Neuronal stem cell (in vitro differentiated cells): ENCODE measurements around the gene BRD1.

Experiments
- DNase-seq: peaks from one replicate; pipeline ENCODE4 v3.0.0-alpha.2; 2013; ENCODE audit warnings: low spot score
- H2AFZ ChIP-seq: one replicate; pipeline ENCODE4 v1.6.1; 2013; ENCODE audit warnings: mild to moderate bottlenecking, low read length, inconsistent platforms
- H2AK5ac ChIP-seq: 2 replicates; pipeline ENCODE4 v1.6.1; 2013; ENCODE audit warnings: low read depth, mild to moderate bottlenecking, inconsistent platforms, low read length, moderate library complexity, mixed read lengths
- H2BK120ac ChIP-seq: 2 replicates; pipeline ENCODE4 v1.6.1; 2013; ENCODE audit warnings: low read depth, mild to moderate bottlenecking, inconsistent platforms, low read length, moderate library complexity, mixed read lengths
- H2BK12ac ChIP-seq: one replicate; pipeline ENCODE4 v1.6.1; 2013; ENCODE audit warnings: low read length, inconsistent platforms
- H2BK15ac ChIP-seq: 2 replicates; pipeline ENCODE4 v1.6.1; 2013; ENCODE audit warnings: mild to moderate bottlenecking, low read length, inconsistent platforms, mixed read lengths
- H2BK5ac ChIP-seq: one replicate; pipeline ENCODE4 v1.6.1; 2013; ENCODE audit warnings: inconsistent platforms, mild to moderate bottlenecking, low read length, moderate library complexity
- H3K14ac ChIP-seq: one replicate; pipeline ENCODE4 v1.6.1; 2013; ENCODE audit warnings: low read length, inconsistent platforms
- H3K18ac ChIP-seq: 2 replicates; pipeline ENCODE4 v1.6.1; 2013; ENCODE audit warnings: low read length, inconsistent platforms
- H3K23ac ChIP-seq: 2 replicates; pipeline ENCODE4 v1.6.1; 2013; ENCODE audit warnings: low read depth, mild to moderate bottlenecking, mixed read lengths, low read length, inconsistent platforms; ENCODE audit not compliant: poor library complexity
- H3K27ac ChIP-seq: replicated peaks from 3 replicates; pipeline ENCODE4 v1.5.1; 2013; ENCODE audit warnings: low read length, inconsistent platforms
- H3K27me3 ChIP-seq, 3 experiments: 2 replicates each; pipeline ENCODE4 v1.6.1; 2013; ENCODE audit warnings: low read length in 3 of 3, mild to moderate bottlenecking in 2 of 3, inconsistent platforms in 1 of 3, low read depth in 1 of 3, mixed read lengths in 1 of 3, moderate library complexity in 1 of 3; ENCODE audit not compliant: control insufficient read depth in 3 of 3, insufficient read depth in 3 of 3
- H3K36me3 ChIP-seq, 2 donors: replicated peaks in 1 of 2; 2 replicates each; pipeline ENCODE4 v1.6.1; 2013; ENCODE audit warnings: low read length in 2 of 2; ENCODE audit not compliant: control insufficient read depth in 2 of 2, insufficient read depth in 2 of 2
- H3K4ac ChIP-seq: 2 replicates; pipeline ENCODE4 v1.6.1; 2013; ENCODE audit warnings: inconsistent platforms, mild to moderate bottlenecking, low read length, moderate library complexity
- H3K4me1 ChIP-seq, 2 donors: 1 replicate in 1 of 2; 2 replicates in 1 of 2; pipeline ENCODE4 v1.6.1; 2013; ENCODE audit warnings: low read length in 2 of 2, low read depth in 1 of 2; ENCODE audit not compliant: control insufficient read depth in 2 of 2, insufficient read depth in 1 of 2
- H3K4me2 ChIP-seq: one replicate; pipeline ENCODE4 v1.6.1; 2013; ENCODE audit warnings: mild to moderate bottlenecking, low read length, inconsistent platforms; ENCODE audit not compliant: insufficient read depth, poor library complexity, severe bottlenecking
- H3K4me3 ChIP-seq, 2 donors: 2 replicates each; pipeline ENCODE4 v1.5.1; 2013; ENCODE audit warnings: low read length in 2 of 2, mild to moderate bottlenecking in 2 of 2, inconsistent platforms in 1 of 2, moderate library complexity in 1 of 2
- H3K79me1 ChIP-seq: one replicate; pipeline ENCODE4 v1.6.1; 2013; ENCODE audit warnings: low read depth, mild to moderate bottlenecking, inconsistent platforms, low read length, moderate library complexity
- H3K9ac ChIP-seq: one replicate; pipeline ENCODE4 v1.6.1; 2013; ENCODE audit warnings: mild to moderate bottlenecking, low read depth, low read length, inconsistent platforms; ENCODE audit not compliant: poor library complexity
- H3K9me3 ChIP-seq, 2 donors: replicated peaks in 1 of 2; 2 replicates each; pipeline versions ENCODE3 to v1.6.1; 2013; ENCODE audit warnings: low read length in 2 of 2, mild to moderate bottlenecking in 2 of 2, inconsistent platforms in 1 of 2, low read depth in 1 of 2, mixed read lengths in 1 of 2, moderate library complexity in 1 of 2; ENCODE audit not compliant: control insufficient read depth in 2 of 2, insufficient read depth in 1 of 2
- H4K8ac ChIP-seq: one replicate; pipeline ENCODE4 v1.6.1; 2013; ENCODE audit warnings: low read depth, mild to moderate bottlenecking, inconsistent platforms, low read length, moderate library complexity
- H4K91ac ChIP-seq: one replicate; pipeline ENCODE4 v1.6.1; 2013; ENCODE audit warnings: low read length, low read depth, mild to moderate bottlenecking, inconsistent platforms; ENCODE audit not compliant: poor library complexity
- WGBS, 2 donors: extraction: QIAGEN DNeasy Blood & Tissue Kit; methylation state at CpG; one replicate each; pipeline ENCODE4 v1.1.7; 2013; ENCODE audit warnings: missing lambda C conversion rate in 2 of 2, mixed read lengths in 1 of 2; ENCODE audit not compliant: insufficient read length in 2 of 2, insufficient replicate concordance in 1 of 2; ENCODE audit errors: extremely low coverage in 2 of 2; 5-methylcytosine and 5-hydroxymethylcytosine counted together

The BRD1 gene

GRCh38 chr22:49725516-49725915 is 102.2 kb downstream of the BRD1 start:
- H2AK5ac ChIP-seq, result peak overlapping the region; percentile 8
- H3K4me2 ChIP-seq, result no peak overlapping the region
- WGBS, 2 donors, result no CpG with 5 or more reads among the region's 19 CpGs
- H3K23ac ChIP-seq, result peak overlapping the region; percentile 34
- no peak overlapping the region for H2AFZ ChIP-seq
- H4K91ac ChIP-seq, result no peak overlapping the region
- H4K8ac ChIP-seq, result no peak overlapping the region
- H2BK15ac ChIP-seq, result no peak overlapping the region
- no peaks in the 10 kb centered on the region for H3K79me1 ChIP-seq
- no peak overlapping the region for H2BK120ac ChIP-seq
- H3K27me3 ChIP-seq, result peaks cover 2 to 66% (median 22%) of the 10 kb centered on the region in 3 experiments
- H3K36me3 ChIP-seq, result no peaks in the 10 kb centered on the region
- no peaks in the 10 kb centered on the region for H3K4me1 ChIP-seq
- H3K9me3 ChIP-seq, result no peaks in the 10 kb centered on the region
- H3K4ac ChIP-seq, result no peak overlapping the region
- no peak overlapping the region for H2BK12ac ChIP-seq
- no peak for DNase-seq
- peak overlapping the region; percentile 9 for H3K14ac ChIP-seq
- no peak overlapping the region for H2BK5ac ChIP-seq
- no peak overlapping the region for H3K18ac ChIP-seq
- H3K9ac ChIP-seq, result peak overlapping the region; percentile 21
- peak overlapping the region in 1 of 2 donors; percentile 24 for H3K4me3 ChIP-seq
- no peak overlapping the region for H3K27ac ChIP-seq

- Histone ChIP-seq H3K23ac (peak overlapping the region; percentile 34), H3K4ac (no peak overlapping the region), H3K14ac (peak overlapping the region; percentile 89), H3K4me1 (no peaks in the 10 kb centered on the region), H2BK120ac (no peak overlapping the region), H4K91ac (no peak overlapping the region), H2BK5ac (no peak overlapping the region), H3K36me3 (no peaks in the 10 kb centered on the region), H3K18ac (peak overlapping the region; percentile 87), H3K9me3 (no peaks in the 10 kb centered on the region), H3K4me2 (peak overlapping the region; percentile 62), H4K8ac (no peak overlapping the region), H3K4me3 (no peak overlapping the region), H3K79me1 (no peaks in the 10 kb centered on the region), H2BK15ac (no peak overlapping the region), H2AFZ (peak overlapping the region; percentile 85), H3K9ac (no peak overlapping the region), H3K27ac (no peak overlapping the region), H2BK12ac (no peak overlapping the region), H3K27me3 (peaks cover 2 to 71% (median 22%) of the 10 kb centered on the region in 3 experiments), H2AK5ac (peak overlapping the region; percentile 8)
- DNase-seq, result peak; percentile 67
- WGBS, 2 donors, result no CpG with 5 or more reads among the region's 41 CpGs
Measured at GRCh38 chr22:49724893-49725489, 102.7 kb downstream of the BRD1 start.

- Histone ChIP-seq H3K9ac (no peak overlapping the region), H3K27ac (no peak overlapping the region), H2BK5ac (no peak overlapping the region), H3K14ac (peak overlapping the region; percentile 89), H3K4me3 (no peak overlapping the region), H2AK5ac (peak overlapping the region; percentile 63), H3K23ac (no peak overlapping the region), H3K4ac (no peak overlapping the region), H2BK12ac (no peak overlapping the region), H2AFZ (peak overlapping the region; percentile 85), H3K36me3 (no peaks in the 10 kb centered on the region), H2BK120ac (no peak overlapping the region), H3K79me1 (no peaks in the 10 kb centered on the region), H3K4me2 (peak overlapping the region; percentile 62), H2BK15ac (peak overlapping the region; percentile 43), H4K8ac (no peak overlapping the region), H3K27me3 (peaks cover 2 to 75% (median 22%) of the 10 kb centered on the region in 3 experiments), H3K4me1 (no peaks in the 10 kb centered on the region), H4K91ac (no peak overlapping the region), H3K9me3 (no peaks in the 10 kb centered on the region), H3K18ac (peak overlapping the region; percentile 87)
- no CpG with 5 or more reads among the region's 54 CpGs for WGBS, 2 donors
- no peak for DNase-seq
Measured at GRCh38 chr22:49724030-49724892, 103.4 kb downstream of the BRD1 start.

- no peak for DNase-seq
- Histone ChIP-seq H2BK12ac (no peak overlapping the region), H2BK5ac (no peak overlapping the region), H3K4me1 (no peaks in the 10 kb centered on the region), H3K27ac (no peak overlapping the region), H3K4me3 (no peak overlapping the region), H3K79me1 (no peaks in the 10 kb centered on the region), H4K8ac (no peak overlapping the region), H3K18ac (no peak overlapping the region), H3K36me3 (no peaks in the 10 kb centered on the region), H3K27me3 (peaks cover 2 to 77% (median 22%) of the 10 kb centered on the region in 3 experiments), H4K91ac (no peak overlapping the region), H3K23ac (no peak overlapping the region), H3K9me3 (no peaks in the 10 kb centered on the region), H2BK120ac (no peak overlapping the region), H3K4me2 (no peak overlapping the region), H3K4ac (no peak overlapping the region), H2BK15ac (no peak overlapping the region), H2AFZ (no peak overlapping the region), H2AK5ac (peak overlapping the region; percentile 63), H3K9ac (no peak overlapping the region), H3K14ac (no peak overlapping the region)
- WGBS, 2 donors, result no CpG with 5 or more reads among the region's 14 CpGs
Measured at GRCh38 chr22:49723478-49724029, 104.1 kb downstream of the BRD1 start.
